HepG2 (cell line): ENCODE results near the gene RETREG2. TPM values are rescaled to one million over a fixed set of nuclear protein-coding genes. Genes with fewer than 3 reads are reported as not detected.
A peak's percentile ranks its signal among the peaks of the same experiment; 100 is the strongest.

Source experiments
- AGO2 ChIP-seq: fragments of 200-400 bp; formaldehyde crosslinking; optimal IDR thresholded peaks from 2 replicates; pipeline ENCODE3; 2017; ENCODE audit warnings: mild to moderate bottlenecking, low read depth, low read length, moderate library complexity
- BATF2 ChIP-seq: sonication (generic); formaldehyde crosslinking; IDR thresholded peaks from 2 replicates; pipeline ENCODE4 v1.8.0; 2022; ENCODE audit warnings: mild to moderate bottlenecking, missing genetic modification reagents, moderate library complexity
- CSRNP1 ChIP-seq: sonication (generic); formaldehyde crosslinking; IDR thresholded peaks from 2 replicates; pipeline ENCODE4 v1.8.1; 2023; ENCODE audit warnings: mild to moderate bottlenecking, missing genetic modification reagents
- EEA1 ChIP-seq: sonication (generic); formaldehyde crosslinking; IDR thresholded peaks from 2 replicates; pipeline ENCODE4 v1.5.1; 2020; ENCODE audit warnings: mild to moderate bottlenecking, missing genetic modification reagents, borderline replicate concordance
- GTF3A ChIP-seq: sonication (generic); formaldehyde crosslinking; conservative IDR thresholded peaks from 2 replicates; pipeline ENCODE4 v1.4.0; 2020; ENCODE audit warnings: mild to moderate bottlenecking, missing genetic modification reagents
- NR1H2 ChIP-seq: sonication (generic); formaldehyde crosslinking; IDR thresholded peaks from 2 replicates; pipeline ENCODE4 v1.8.1; 2022; ENCODE audit warnings: low read depth, missing genetic modification reagents, borderline replicate concordance
- RAD21 ChIP-seq: fragments of 450-650 bp; formaldehyde crosslinking; IDR thresholded peaks from 2 replicates; pipeline ENCODE4 v1.5.0; 2020; ENCODE audit warnings: mild to moderate bottlenecking
- RARG ChIP-seq: sonication (generic); formaldehyde crosslinking; IDR thresholded peaks from 2 replicates; pipeline ENCODE4 v1.4.0; 2020; ENCODE audit warnings: low read depth, mild to moderate bottlenecking, missing genetic modification reagents
- SIX1 ChIP-seq: sonication (generic); formaldehyde crosslinking; IDR thresholded peaks from 2 replicates; pipeline ENCODE4 v1.4.0; 2020; ENCODE audit warnings: missing genetic modification reagents, borderline replicate concordance
- SPEN ChIP-seq: sonication (generic); formaldehyde crosslinking; IDR thresholded peaks from 2 replicates; pipeline ENCODE4 v1.5.1; 2020; ENCODE audit warnings: low read depth, mild to moderate bottlenecking, missing genetic modification reagents
- XBP1 ChIP-seq: sonication (generic); formaldehyde crosslinking; IDR thresholded peaks from 2 replicates; pipeline ENCODE4 v1.5.0; 2020; ENCODE audit warnings: missing genetic modification reagents
- XRCC5 ChIP-seq: fragments of 200-400 bp; formaldehyde crosslinking; optimal IDR thresholded peaks from 2 replicates; pipeline ENCODE3; 2017; ENCODE audit warnings: mild to moderate bottlenecking, low read length
- ZNF280D ChIP-seq: sonication (generic); formaldehyde crosslinking; IDR thresholded peaks from 2 replicates; pipeline ENCODE4 v1.5.1; 2020; ENCODE audit warnings: mild to moderate bottlenecking, missing genetic modification reagents
- ZNF589 ChIP-seq: sonication (generic); formaldehyde crosslinking; conservative IDR thresholded peaks from 2 replicates; pipeline ENCODE4 v1.8.0; 2022; ENCODE audit warnings: mild to moderate bottlenecking, moderate library complexity, missing genetic modification reagents
- ZNF772 ChIP-seq: sonication (generic); formaldehyde crosslinking; IDR thresholded peaks from 2 replicates; pipeline ENCODE4 v1.5.0; 2020; ENCODE audit warnings: mild to moderate bottlenecking, missing genetic modification reagents
- ZNF790 ChIP-seq: sonication (generic); formaldehyde crosslinking; IDR thresholded peaks from 2 replicates; pipeline ENCODE4 v1.8.0; 2022; ENCODE audit warnings: missing genetic modification reagents, mild to moderate bottlenecking, borderline replicate concordance
- polyA plus RNA-seq, 8 experiments: library from polyadenylated mRNA; depleted of rRNA in 3 of 8; stranded (reverse) in 7 of 8; unstranded in 1 of 8; fragments of >200 nt; fragmentation: Illumina TruSeq in 4 of 8; extraction: Trizol in 4 of 8; gene quantifications; 2 replicates each; pipeline versions ENCODE4 v1.2.1 to v1.2.3, GENCODE V29; 2011 to 2016; ENCODE audit warnings: low read depth in 4 of 8, missing spikeins in 1 of 8, mixed read lengths in 1 of 8; ENCODE audit not compliant: insufficient read depth in 1 of 8
- total RNA-seq, 5 experiments: library from RNA; depleted of rRNA; stranded (reverse); fragments of >200 nt; fragmentation: Illumina TruSeq; extraction: Trizol; gene quantifications; 2 replicates each; pipeline ENCODE4 v1.2.3, GENCODE V29; 2016; ENCODE audit warnings: low read depth in 1 of 5
- TF ChIP-seq, protein P1 (sequence below): sonication (generic); formaldehyde crosslinking; IDR thresholded peaks from 2 replicates; pipeline ENCODE4 v1.8.0; 2022; ENCODE audit warnings: missing genetic modification reagents, mild to moderate bottlenecking, borderline replicate concordance
- TF ChIP-seq, protein P2 (sequence below): sonication (generic); formaldehyde crosslinking; IDR thresholded peaks from 2 replicates; pipeline ENCODE4 v1.5.0; 2020; ENCODE audit warnings: mild to moderate bottlenecking, missing genetic modification reagents

Gene RETREG2
- total and polyA plus RNA-seq, 2 of the 13 experiments (the other 11 are each of a cell fraction or from before 2014, with no cell fraction given), result 86.0 to 134 TPM

GRCh38 chr2:219176818-219177551 lies 1.1 kb upstream of the RETREG2 start, which contains the start of gene CNPPD1 (continued):
- TF ChIP-seq ZNF280D (CRISPR knock-in tag) (no peak; the same call in 1 of the 2 replicates), SIX1 (CRISPR knock-in tag) (no peak), AGO2 (peak; percentile 94), XRCC5 (peak; percentile 72), ZNF589 (CRISPR knock-in tag) (peak; percentile 99), ZNF772 (CRISPR knock-in tag) (peak; percentile 99), GTF3A (CRISPR knock-in tag) (no peak; the same call in 1 of the 2 replicates), RAD21 (CRISPR knock-in tag) (peak; percentile 80), SPEN (peak; percentile 97), RARG (0 out of 2 replicates have a peak, but pooled peaks have one; percentile 40), BATF2 (CRISPR knock-in tag) (peak; percentile 99), EEA1 (CRISPR knock-in tag) (peak; percentile 80; the same call in 1 of the 2 replicates), CSRNP1 (CRISPR knock-in tag) (peak; percentile 81; the same call in 1 of the 2 replicates), XBP1 (CRISPR knock-in tag) (peak; percentile 67; the same call in 1 of the 2 replicates), ZNF790 (peak; percentile 61; the same call in 1 of the 2 replicates), NR1H2 (peak; percentile 94)
- TF ChIP-seq, protein P1, sequence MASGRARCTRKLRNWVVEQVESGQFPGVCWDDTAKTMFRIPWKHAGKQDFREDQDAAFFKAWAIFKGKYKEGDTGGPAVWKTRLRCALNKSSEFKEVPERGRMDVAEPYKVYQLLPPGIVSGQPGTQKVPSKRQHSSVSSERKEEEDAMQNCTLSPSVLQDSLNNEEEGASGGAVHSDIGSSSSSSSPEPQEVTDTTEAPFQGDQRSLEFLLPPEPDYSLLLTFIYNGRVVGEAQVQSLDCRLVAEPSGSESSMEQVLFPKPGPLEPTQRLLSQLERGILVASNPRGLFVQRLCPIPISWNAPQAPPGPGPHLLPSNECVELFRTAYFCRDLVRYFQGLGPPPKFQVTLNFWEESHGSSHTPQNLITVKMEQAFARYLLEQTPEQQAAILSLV (CRISPR knock-in tag), result peak; percentile 99
- TF ChIP-seq, protein P2, sequence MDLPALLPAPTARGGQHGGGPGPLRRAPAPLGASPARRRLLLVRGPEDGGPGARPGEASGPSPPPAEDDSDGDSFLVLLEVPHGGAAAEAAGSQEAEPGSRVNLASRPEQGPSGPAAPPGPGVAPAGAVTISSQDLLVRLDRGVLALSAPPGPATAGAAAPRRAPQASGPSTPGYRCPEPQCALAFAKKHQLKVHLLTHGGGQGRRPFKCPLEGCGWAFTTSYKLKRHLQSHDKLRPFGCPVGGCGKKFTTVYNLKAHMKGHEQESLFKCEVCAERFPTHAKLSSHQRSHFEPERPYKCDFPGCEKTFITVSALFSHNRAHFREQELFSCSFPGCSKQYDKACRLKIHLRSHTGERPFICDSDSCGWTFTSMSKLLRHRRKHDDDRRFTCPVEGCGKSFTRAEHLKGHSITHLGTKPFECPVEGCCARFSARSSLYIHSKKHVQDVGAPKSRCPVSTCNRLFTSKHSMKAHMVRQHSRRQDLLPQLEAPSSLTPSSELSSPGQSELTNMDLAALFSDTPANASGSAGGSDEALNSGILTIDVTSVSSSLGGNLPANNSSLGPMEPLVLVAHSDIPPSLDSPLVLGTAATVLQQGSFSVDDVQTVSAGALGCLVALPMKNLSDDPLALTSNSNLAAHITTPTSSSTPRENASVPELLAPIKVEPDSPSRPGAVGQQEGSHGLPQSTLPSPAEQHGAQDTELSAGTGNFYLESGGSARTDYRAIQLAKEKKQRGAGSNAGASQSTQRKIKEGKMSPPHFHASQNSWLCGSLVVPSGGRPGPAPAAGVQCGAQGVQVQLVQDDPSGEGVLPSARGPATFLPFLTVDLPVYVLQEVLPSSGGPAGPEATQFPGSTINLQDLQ (CRISPR knock-in tag), result no peak; the same call in 1 of the 2 replicates
